Measurements from ENCODE around the gene RORB.

GRCh38 chr9:74662674-74663073 is 165.5 kb downstream of the RORB start:
- no peak for TF ChIP-seq CTCF (IDR thresholded peaks at IDR 0.05)
- TF ChIP-seq POLR2AphosphoS5 (IDR thresholded peaks at IDR 0.05), result no peak
- no peak for TF ChIP-seq POLR2A (IDR thresholded peaks at IDR 0.05)
- no peak for TF ChIP-seq EP300 (IDR thresholded peaks at IDR 0.05)
